ENCODE measurements around the gene TMEM132E. TPM values are rescaled to one million over a fixed set of nuclear protein-coding genes. Genes with fewer than 3 reads are reported as not detected.

The TMEM132E gene
- total and polyA plus RNA-seq, 2 experiments from 2014 or later: 0.16 to 0.45 TPM

- no peak for TF ChIP-seq ZNF114 (CRISPR knock-in tag; IDR thresholded peaks at IDR 0.05)
- TF ChIP-seq ZNF331 (CRISPR knock-in tag; IDR thresholded peaks at IDR 0.05; ENCODE audit: low read depth): no peak
- TF ChIP-seq ETS1 (IDR thresholded peaks at IDR 0.05): no peak
Observed at GRCh38 chr17:34569591-34569990, 9.8 kb upstream of the TMEM132E start (continued).

- no peaks in the 10 kb centered on the region for H3K79me2 ChIP-seq (replicated peaks; ENCODE audit: insufficient read depth)
- no peak overlapping the region for H2AFZ ChIP-seq
- H3K4me2 ChIP-seq: no peak overlapping the region
- no peaks in the 10 kb centered on the region for H3F3A ChIP-seq (replicated peaks; ENCODE audit: low read depth)
- Mint-ChIP-seq H3K4me1 (peaks cover 17% of the 10 kb centered on the region), H3K4me3 (no peak overlapping the region), H3K9me3 (no peaks in the 10 kb centered on the region; the same call in 2 of the 3 replicates), H3K27ac (no peak overlapping the region), H3K36me3 (ENCODE audit: low read depth) (no peaks in the 10 kb centered on the region), H3K27me3 (ENCODE audit: insufficient read depth, low read depth, poor library complexity) (peaks cover 12% of the 10 kb centered on the region)
- DNase-seq (ENCODE audit: low spot score) (peak; percentile 35), ATAC-seq (no peak; the same call in 2 of the 3 replicates)
- H3K4me3 ChIP-seq: no peak overlapping the region
- peaks cover 34% of the 10 kb centered on the region for H3K27me3 ChIP-seq (ENCODE audit: insufficient read depth)
- H3K27ac ChIP-seq (ENCODE audit: low read depth): no peak overlapping the region
- no peaks in the 10 kb centered on the region; the same call in 1 of the 2 replicates for H3K4me1 ChIP-seq (ENCODE audit: insufficient read depth)
- H3K9me2 ChIP-seq (ENCODE audit: insufficient read depth): no peaks in the 10 kb centered on the region
- no peaks in the 10 kb centered on the region; the same call in 1 of the 2 replicates for H4K20me1 ChIP-seq (replicated peaks; ENCODE audit: insufficient read depth)
- no peaks in the 10 kb centered on the region for H3K36me3 ChIP-seq (ENCODE audit: insufficient read depth)
- TF ChIP-seq EZH2phosphoT487 (IDR thresholded peaks at IDR 0.05; ENCODE audit: unreplicated experiment) (no peak), ETS1 (IDR thresholded peaks at IDR 0.05) (no peak), JUNB (IDR thresholded peaks at IDR 0.05; ENCODE audit: unreplicated experiment) (no peak), ZNF114 (CRISPR knock-in tag; IDR thresholded peaks at IDR 0.05) (no peak), ZNF331 (CRISPR knock-in tag; IDR thresholded peaks at IDR 0.05; ENCODE audit: low read depth) (no peak), STAT1 (IDR thresholded peaks at IDR 0.05; ENCODE audit: unreplicated experiment) (no peak), REST (IDR thresholded peaks at IDR 0.05; ENCODE audit: unreplicated experiment) (no peak), NANOG (IDR thresholded peaks at IDR 0.05; ENCODE audit: borderline replicate concordance) (no peak)
- TF ChIP-seq, protein P1, sequence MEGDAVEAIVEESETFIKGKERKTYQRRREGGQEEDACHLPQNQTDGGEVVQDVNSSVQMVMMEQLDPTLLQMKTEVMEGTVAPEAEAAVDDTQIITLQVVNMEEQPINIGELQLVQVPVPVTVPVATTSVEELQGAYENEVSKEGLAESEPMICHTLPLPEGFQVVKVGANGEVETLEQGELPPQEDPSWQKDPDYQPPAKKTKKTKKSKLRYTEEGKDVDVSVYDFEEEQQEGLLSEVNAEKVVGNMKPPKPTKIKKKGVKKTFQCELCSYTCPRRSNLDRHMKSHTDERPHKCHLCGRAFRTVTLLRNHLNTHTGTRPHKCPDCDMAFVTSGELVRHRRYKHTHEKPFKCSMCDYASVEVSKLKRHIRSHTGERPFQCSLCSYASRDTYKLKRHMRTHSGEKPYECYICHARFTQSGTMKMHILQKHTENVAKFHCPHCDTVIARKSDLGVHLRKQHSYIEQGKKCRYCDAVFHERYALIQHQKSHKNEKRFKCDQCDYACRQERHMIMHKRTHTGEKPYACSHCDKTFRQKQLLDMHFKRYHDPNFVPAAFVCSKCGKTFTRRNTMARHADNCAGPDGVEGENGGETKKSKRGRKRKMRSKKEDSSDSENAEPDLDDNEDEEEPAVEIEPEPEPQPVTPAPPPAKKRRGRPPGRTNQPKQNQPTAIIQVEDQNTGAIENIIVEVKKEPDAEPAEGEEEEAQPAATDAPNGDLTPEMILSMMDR (conservative IDR thresholded peaks at IDR 0.05; ENCODE audit: low read depth in 2 of 2): no peak
- TF ChIP-seq, protein P2, sequence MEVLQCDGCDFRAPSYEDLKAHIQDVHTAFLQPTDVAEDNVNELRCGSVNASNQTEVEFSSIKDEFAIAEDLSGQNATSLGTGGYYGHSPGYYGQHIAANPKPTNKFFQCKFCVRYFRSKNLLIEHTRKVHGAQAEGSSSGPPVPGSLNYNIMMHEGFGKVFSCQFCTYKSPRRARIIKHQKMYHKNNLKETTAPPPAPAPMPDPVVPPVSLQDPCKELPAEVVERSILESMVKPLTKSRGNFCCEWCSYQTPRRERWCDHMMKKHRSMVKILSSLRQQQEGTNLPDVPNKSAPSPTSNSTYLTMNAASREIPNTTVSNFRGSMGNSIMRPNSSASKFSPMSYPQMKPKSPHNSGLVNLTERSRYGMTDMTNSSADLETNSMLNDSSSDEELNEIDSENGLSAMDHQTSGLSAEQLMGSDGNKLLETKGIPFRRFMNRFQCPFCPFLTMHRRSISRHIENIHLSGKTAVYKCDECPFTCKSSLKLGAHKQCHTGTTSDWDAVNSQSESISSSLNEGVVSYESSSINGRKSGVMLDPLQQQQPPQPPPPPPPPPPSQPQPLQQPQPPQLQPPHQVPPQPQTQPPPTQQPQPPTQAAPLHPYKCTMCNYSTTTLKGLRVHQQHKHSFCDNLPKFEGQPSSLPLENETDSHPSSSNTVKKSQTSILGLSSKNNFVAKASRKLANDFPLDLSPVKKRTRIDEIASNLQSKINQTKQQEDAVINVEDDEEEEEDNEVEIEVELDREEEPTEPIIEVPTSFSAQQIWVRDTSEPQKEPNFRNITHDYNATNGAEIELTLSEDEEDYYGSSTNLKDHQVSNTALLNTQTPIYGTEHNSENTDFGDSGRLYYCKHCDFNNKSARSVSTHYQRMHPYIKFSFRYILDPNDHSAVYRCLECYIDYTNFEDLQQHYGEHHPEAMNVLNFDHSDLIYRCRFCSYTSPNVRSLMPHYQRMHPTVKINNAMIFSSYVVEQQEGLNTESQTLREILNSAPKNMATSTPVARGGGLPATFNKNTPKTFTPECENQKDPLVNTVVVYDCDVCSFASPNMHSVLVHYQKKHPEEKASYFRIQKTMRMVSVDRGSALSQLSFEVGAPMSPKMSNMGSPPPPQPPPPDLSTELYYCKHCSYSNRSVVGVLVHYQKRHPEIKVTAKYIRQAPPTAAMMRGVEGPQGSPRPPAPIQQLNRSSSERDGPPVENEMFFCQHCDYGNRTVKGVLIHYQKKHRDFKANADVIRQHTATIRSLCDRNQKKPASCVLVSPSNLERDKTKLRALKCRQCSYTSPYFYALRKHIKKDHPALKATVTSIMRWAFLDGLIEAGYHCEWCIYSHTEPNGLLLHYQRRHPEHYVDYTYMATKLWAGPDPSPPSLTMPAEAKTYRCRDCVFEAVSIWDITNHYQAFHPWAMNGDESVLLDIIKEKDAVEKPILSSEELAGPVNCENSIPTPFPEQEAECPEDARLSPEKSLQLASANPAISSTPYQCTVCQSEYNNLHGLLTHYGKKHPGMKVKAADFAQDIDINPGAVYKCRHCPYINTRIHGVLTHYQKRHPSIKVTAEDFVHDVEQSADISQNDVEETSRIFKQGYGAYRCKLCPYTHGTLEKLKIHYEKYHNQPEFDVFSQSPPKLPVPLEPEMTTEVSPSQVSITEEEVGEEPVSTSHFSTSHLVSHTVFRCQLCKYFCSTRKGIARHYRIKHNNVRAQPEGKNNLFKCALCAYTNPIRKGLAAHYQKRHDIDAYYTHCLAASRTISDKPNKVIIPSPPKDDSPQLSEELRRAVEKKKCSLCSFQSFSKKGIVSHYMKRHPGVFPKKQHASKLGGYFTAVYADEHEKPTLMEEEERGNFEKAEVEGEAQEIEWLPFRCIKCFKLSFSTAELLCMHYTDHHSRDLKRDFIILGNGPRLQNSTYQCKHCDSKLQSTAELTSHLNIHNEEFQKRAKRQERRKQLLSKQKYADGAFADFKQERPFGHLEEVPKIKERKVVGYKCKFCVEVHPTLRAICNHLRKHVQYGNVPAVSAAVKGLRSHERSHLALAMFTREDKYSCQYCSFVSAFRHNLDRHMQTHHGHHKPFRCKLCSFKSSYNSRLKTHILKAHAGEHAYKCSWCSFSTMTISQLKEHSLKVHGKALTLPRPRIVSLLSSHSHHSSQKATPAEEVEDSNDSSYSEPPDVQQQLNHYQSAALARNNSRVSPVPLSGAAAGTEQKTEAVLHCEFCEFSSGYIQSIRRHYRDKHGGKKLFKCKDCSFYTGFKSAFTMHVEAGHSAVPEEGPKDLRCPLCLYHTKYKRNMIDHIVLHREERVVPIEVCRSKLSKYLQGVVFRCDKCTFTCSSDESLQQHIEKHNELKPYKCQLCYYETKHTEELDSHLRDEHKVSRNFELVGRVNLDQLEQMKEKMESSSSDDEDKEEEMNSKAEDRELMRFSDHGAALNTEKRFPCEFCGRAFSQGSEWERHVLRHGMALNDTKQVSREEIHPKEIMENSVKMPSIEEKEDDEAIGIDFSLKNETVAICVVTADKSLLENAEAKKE (CRISPR knock-in tag; IDR thresholded peaks at IDR 0.05): no peak
Observed at GRCh38 chr17:34570506-34570905, 8.9 kb upstream of the TMEM132E start.
